GM12874 (cell line): Measurements from ENCODE around the gene TMEM255B.

Experiments used
- TF ChIP-seq, protein P1 (sequence below): IDR thresholded peaks from 2 replicates; pipeline ENCODE4 v1.5.1; 2011; ENCODE audit warnings: low read depth, mild to moderate bottlenecking, control low read depth, low read length, moderate library complexity; ENCODE audit not compliant: insufficient read depth

The TMEM255B gene

GRCh38 chr13:113862931-113863523 lies 104.0 kb downstream of the TMEM255B start:
- TF ChIP-seq, protein P1, sequence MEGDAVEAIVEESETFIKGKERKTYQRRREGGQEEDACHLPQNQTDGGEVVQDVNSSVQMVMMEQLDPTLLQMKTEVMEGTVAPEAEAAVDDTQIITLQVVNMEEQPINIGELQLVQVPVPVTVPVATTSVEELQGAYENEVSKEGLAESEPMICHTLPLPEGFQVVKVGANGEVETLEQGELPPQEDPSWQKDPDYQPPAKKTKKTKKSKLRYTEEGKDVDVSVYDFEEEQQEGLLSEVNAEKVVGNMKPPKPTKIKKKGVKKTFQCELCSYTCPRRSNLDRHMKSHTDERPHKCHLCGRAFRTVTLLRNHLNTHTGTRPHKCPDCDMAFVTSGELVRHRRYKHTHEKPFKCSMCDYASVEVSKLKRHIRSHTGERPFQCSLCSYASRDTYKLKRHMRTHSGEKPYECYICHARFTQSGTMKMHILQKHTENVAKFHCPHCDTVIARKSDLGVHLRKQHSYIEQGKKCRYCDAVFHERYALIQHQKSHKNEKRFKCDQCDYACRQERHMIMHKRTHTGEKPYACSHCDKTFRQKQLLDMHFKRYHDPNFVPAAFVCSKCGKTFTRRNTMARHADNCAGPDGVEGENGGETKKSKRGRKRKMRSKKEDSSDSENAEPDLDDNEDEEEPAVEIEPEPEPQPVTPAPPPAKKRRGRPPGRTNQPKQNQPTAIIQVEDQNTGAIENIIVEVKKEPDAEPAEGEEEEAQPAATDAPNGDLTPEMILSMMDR, result no peak

DNA sequence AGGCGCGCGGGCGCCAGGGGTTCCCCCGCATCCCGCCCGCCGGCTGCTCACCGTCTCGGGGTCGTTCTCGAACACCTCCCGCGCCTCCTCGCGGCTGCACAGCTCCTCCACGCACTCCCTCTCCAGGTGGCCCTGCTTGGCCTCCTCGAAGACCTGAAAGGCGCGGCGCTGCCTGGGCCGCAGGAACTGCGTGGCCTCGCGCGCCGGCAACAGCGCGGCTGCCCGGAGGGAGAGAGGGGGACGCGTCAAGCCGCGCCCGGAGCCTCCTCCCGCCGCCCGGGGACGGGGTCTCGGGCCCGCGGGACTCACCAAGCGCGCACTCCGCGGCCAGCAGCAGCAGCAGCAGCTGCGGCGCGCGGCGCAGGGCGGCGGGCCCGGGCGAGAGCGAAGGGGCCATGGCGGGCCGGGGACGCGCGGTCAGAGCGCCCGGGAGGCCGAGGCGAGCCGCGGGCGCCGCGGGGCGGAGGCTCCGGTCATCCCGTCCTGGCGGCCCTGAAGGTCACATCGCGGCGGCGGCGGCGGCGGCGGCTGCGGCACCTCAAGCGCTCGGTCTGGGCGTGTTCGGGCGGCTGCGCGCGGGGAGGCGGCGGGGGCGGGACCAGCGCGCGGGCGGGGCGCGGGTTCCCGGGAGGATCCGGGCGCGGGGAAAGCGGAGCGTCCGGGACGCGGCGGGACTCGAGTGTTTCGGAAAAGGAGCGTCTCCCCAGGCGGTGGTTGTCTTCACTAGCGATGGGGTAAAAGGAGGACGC lies 104.7 kb downstream of the TMEM255B start, which contains the start of gene GAS6:
GAS6 (minus strand) TSS at position 553 of the 749 bp plus-strand sequence; CDS start at position 397, 156 bp downstream.
- TF ChIP-seq, protein P1, result no peak

DNA sequence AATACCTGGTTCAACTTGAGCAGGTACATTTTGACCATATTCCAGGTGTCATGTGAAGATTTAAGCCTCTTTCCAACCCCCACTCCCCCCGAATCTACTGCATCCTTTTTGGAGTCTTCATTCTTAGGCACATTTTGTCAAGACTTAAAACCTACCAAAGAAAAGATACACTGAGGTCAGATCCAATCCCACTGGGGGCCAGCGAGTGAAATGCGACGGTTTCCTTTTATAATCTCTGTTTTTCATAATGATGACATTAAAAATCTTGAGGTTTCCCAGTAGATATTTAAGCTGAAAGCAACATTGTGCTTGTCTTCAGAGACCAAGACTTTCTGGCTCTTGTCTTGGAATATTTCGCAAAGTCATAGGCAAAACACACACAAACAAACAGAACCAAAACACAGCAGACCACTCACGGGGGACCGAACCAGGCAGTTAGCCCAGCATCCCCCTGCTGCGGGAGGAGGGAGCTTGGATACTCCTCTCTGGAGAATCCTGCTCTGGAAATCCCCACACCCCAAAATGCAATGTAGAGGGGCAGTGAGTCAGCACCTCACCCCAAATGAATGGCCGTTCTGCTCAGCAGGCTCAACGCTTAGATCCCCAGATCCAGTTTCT lies 105.4 kb downstream of the TMEM255B start:
- TF ChIP-seq, protein P1, result no peak

DNA sequence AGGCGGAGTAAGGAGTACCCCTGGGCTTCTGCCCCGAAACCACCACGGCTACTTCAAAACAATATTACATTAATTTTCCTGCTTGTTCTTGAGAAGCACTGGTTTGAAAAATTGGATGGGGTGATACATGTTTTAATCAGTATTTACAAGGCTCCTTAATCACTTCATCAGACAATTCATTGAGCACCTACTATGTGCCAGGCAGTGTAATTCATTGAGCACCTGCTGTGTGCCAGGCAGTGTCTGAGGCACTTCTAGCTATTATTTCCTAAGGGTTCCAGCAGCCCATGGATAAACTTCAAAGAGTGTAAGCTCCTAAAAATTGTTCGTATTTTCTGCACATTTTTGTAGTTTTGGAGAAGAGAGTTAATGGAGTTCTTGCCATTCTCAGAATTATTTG lies 106.4 kb downstream of the TMEM255B start:
- TF ChIP-seq, protein P1, result no peak
